ENCODE data around the gene NKPD1. TPM values are rescaled to one million over a fixed set of nuclear protein-coding genes. Genes with fewer than 3 reads are reported as not detected.

The NKPD1 gene
- total and polyA plus RNA-seq, 4 donors: not detected

GRCh38 chr19:45124021-45124420 lies 36.8 kb downstream of the NKPD1 start:
- 93% methylated on average over 6 of the region's 6 CpGs for whole genome bisulfite sequencing
- DNase-seq (ENCODE audit: low spot score): no peak
- no peak overlapping the region for H3K9ac ChIP-seq (ENCODE audit: low read depth in 1 of 2, low read length in 2 of 2)
- TF ChIP-seq REST (IDR thresholded peaks at IDR 0.05) (no peak), HNF4A (conservative IDR thresholded peaks at IDR 0.05) (no peak), RAD21 (IDR thresholded peaks at IDR 0.05) (no peak), ZBTB33 (IDR thresholded peaks at IDR 0.05) (no peak), SP1 (IDR thresholded peaks at IDR 0.05) (no peak), TAF1 (conservative IDR thresholded peaks at IDR 0.05) (no peak), NR2F2 (IDR thresholded peaks at IDR 0.05) (no peak), FOXA2 (IDR thresholded peaks at IDR 0.05) (no peak), JUND (IDR thresholded peaks at IDR 0.05) (no peak), HNF4G (IDR thresholded peaks at IDR 0.05) (no peak), MAX (IDR thresholded peaks at IDR 0.05) (no peak), CTCF (IDR thresholded peaks at IDR 0.05; ENCODE audit: low read depth, low read length, missing input control) (no peak)
- H3K27ac ChIP-seq (ENCODE audit: low read depth in 1 of 2, low read length in 2 of 2): no peak overlapping the region
- H3K4me3 ChIP-seq (ENCODE audit: low read depth in 1 of 3, low read length in 3 of 3): no peak overlapping the region
- no peaks in the 10 kb centered on the region for H3K36me3 ChIP-seq (ENCODE audit: control insufficient read depth in 4 of 4, insufficient read depth in 3 of 4, low read depth in 1 of 4, low read length in 3 of 4)
- no peaks in the 10 kb centered on the region for H3K27me3 ChIP-seq (ENCODE audit: control insufficient read depth in 4 of 4, insufficient read depth in 4 of 4, low read length in 3 of 4)
- H3K9me3 ChIP-seq (ENCODE audit: control insufficient read depth in 4 of 4, low read length in 3 of 4): no peaks in the 10 kb centered on the region
- H3K4me1 ChIP-seq (ENCODE audit: control insufficient read depth in 4 of 4, insufficient read depth in 4 of 4, low read length in 3 of 4): no peaks in the 10 kb centered on the region

- Histone ChIP-seq H3K9ac (ENCODE audit: low read depth in 1 of 2, low read length in 2 of 2) (no peak overlapping the region), H3K4me3 (ENCODE audit: low read depth in 1 of 3, low read length in 3 of 3) (no peak overlapping the region), H3K9me3 (ENCODE audit: control insufficient read depth in 4 of 4, low read length in 3 of 4) (no peaks in the 10 kb centered on the region), H3K27ac (ENCODE audit: low read depth in 1 of 2, low read length in 2 of 2) (no peak overlapping the region), H3K27me3 (ENCODE audit: control insufficient read depth in 4 of 4, insufficient read depth in 4 of 4, low read length in 3 of 4) (no peaks in the 10 kb centered on the region), H3K36me3 (ENCODE audit: control insufficient read depth in 4 of 4, insufficient read depth in 3 of 4, low read depth in 1 of 4, low read length in 3 of 4) (no peaks in the 10 kb centered on the region), H3K4me1 (ENCODE audit: control insufficient read depth in 4 of 4, insufficient read depth in 4 of 4, low read length in 3 of 4) (no peaks in the 10 kb centered on the region)
- WGBS: 85% methylated on average over 9 of the region's 9 CpGs
- no peak for DNase-seq (ENCODE audit: low spot score)
- TF ChIP-seq MAX (IDR thresholded peaks at IDR 0.05): no peak
- TF ChIP-seq CTCF (IDR thresholded peaks at IDR 0.05; ENCODE audit: low read depth, low read length, missing input control): no peak
- TF ChIP-seq JUND (IDR thresholded peaks at IDR 0.05): no peak
- no peak for TF ChIP-seq FOXA2 (IDR thresholded peaks at IDR 0.05)
- TF ChIP-seq ZBTB33 (IDR thresholded peaks at IDR 0.05): no peak
- no peak for TF ChIP-seq NR2F2 (IDR thresholded peaks at IDR 0.05)
These were observed 37.3 kb downstream of the NKPD1 start for GRCh38 chr19:45123440-45123850.
